Superior temporal gyrus (tissue), 1 donor: ENCODE data around the gene TRAPPC2L.
"Not testable (repeated sequence)": the region's sequence is repeated elsewhere in the genome, so short reads cannot be mapped to it uniquely, and the experiment has no call there.

Experiments
- DNase-seq: peaks from one replicate; pipeline ENCODE4 v3.0.0-alpha.2; 2016; ENCODE audit errors: extremely low spot score

Gene TRAPPC2L

GRCh38 chr16:88818575-88818874 is 38.4 kb upstream of the TRAPPC2L start:
- DNase-seq, result no peak

GRCh38 chr16:88819126-88819525 is 37.8 kb upstream of the TRAPPC2L start:
- DNase-seq, result no peak

GRCh38 chr16:88820385-88821025 is 36.4 kb upstream of the TRAPPC2L start:
- no peak for DNase-seq

GRCh38 chr16:88821168-88821850 is 35.6 kb upstream of the TRAPPC2L start:
- DNase-seq, result no peak

GRCh38 chr16:88822281-88823040 is 34.5 kb upstream of the TRAPPC2L start:
- DNase-seq, result no peak

- not testable (repeated sequence) for DNase-seq
Observed at GRCh38 chr16:88823646-88824045, 33.3 kb upstream of the TRAPPC2L start.

GRCh38 chr16:88824256-88825077 is 32.5 kb upstream of the TRAPPC2L start:
- DNase-seq, result no peak

GRCh38 chr16:88825146-88825545 is 31.8 kb upstream of the TRAPPC2L start:
- DNase-seq, result no peak

GRCh38 chr16:88826070-88826840 is 30.7 kb upstream of the TRAPPC2L start:
- DNase-seq, result no peak

GRCh38 chr16:88827727-88828126 is 29.2 kb upstream of the TRAPPC2L start:
- DNase-seq, result no peak

- DNase-seq, result no peak
Observed at GRCh38 chr16:88828711-88829110, 28.2 kb upstream of the TRAPPC2L start.

- no peak for DNase-seq
Observed at GRCh38 chr16:88830258-88830657, 26.7 kb upstream of the TRAPPC2L start.

GRCh38 chr16:88830783-88831182 is 26.1 kb upstream of the TRAPPC2L start:
- no peak for DNase-seq

GRCh38 chr16:88831838-88832237 is 25.1 kb upstream of the TRAPPC2L start:
- no peak for DNase-seq

- DNase-seq, result no peak
Observed at GRCh38 chr16:88833086-88833485, 23.8 kb upstream of the TRAPPC2L start.

GRCh38 chr16:88834670-88835069 is 22.3 kb upstream of the TRAPPC2L start:
- DNase-seq, result no peak

- DNase-seq, result no peak
Observed at GRCh38 chr16:88835383-88835782, 21.5 kb upstream of the TRAPPC2L start.

- no peak for DNase-seq
Observed at GRCh38 chr16:88835818-88836217, 21.1 kb upstream of the TRAPPC2L start.

- DNase-seq, result no peak
Observed at GRCh38 chr16:88836791-88837190, 20.1 kb upstream of the TRAPPC2L start.

GRCh38 chr16:88837806-88838205 is 19.1 kb upstream of the TRAPPC2L start:
- DNase-seq, result no peak

GRCh38 chr16:88838566-88838965 is 18.4 kb upstream of the TRAPPC2L start:
- DNase-seq, result no peak
